B cell (primary cell): ENCODE results near the gene ULBP1. TPM values are rescaled to one million over a fixed set of nuclear protein-coding genes. Genes with fewer than 3 reads are reported as not detected.
"Not testable (repeated sequence)": the region's sequence is repeated elsewhere in the genome, so short reads cannot be mapped to it uniquely, and the experiment has no call there.

Experiments used
- ATAC-seq: fragments of 200-7000 bp; cut with Tn5 transposase; one replicate; pipeline ENCODE4 v1.10.0; 2021; ENCODE audit warnings: low read depth, mild to moderate bottlenecking, moderate number of reproducible peaks, moderate library complexity
- CTCF ChIA-PET: fragments of 350-600 bp; sonication (Branson Sonifier 250); formaldehyde crosslinking; loops from one replicate; lab custom pipeline; 2021; ENCODE audit warnings: antibody characterized with exemption, inconsistent platforms; lab: Charles Lee
- POLR2A ChIA-PET: fragments of 350-600 bp; sonication (Branson Sonifier 250); formaldehyde crosslinking; loops from one replicate; lab custom pipeline; 2021; ENCODE audit warnings: antibody characterized with exemption; lab: Charles Lee
- DNase-seq: peaks from one replicate; pipeline ENCODE4 v3.0.0; 2013
- H2AFZ ChIP-seq: 2 replicates; pipeline ENCODE4 v1.6.1; 2012; ENCODE audit warnings: mild to moderate bottlenecking, low read depth, low read length; ENCODE audit not compliant: insufficient read depth, poor library complexity, severe bottlenecking
- H3K27ac ChIP-seq, 2 donors: 1 replicate in 1 of 2; 2 replicates in 1 of 2; pipeline ENCODE4 v1.5.1; 2012 to 2013; ENCODE audit warnings: low read length in 2 of 2, mild to moderate bottlenecking in 2 of 2, moderate library complexity in 1 of 2
- H3K27me3 ChIP-seq, 4 experiments: fragments of 200-600 bp in 1 of 4; sonication (generic) in 1 of 4; replicated peaks in 1 of 4; 1 replicate in 2 of 4; 2 replicates in 2 of 4; pipeline versions ENCODE4 v1.6.1 to v1.7.0; 2013 to 2016; ENCODE audit warnings: low read length in 3 of 4, mild to moderate bottlenecking in 2 of 4, mixed read lengths in 1 of 4, moderate library complexity in 1 of 4; ENCODE audit not compliant: insufficient read depth in 4 of 4, control insufficient read depth in 3 of 4; ENCODE audit errors: control extremely low read depth in 1 of 4
- H3K36me3 ChIP-seq, 2 experiments: replicated peaks in 1 of 2; 1 replicate in 1 of 2; 2 replicates in 1 of 2; pipeline versions ENCODE4 v1.6.1 to v1.7.1; 2013; ENCODE audit warnings: low read length in 1 of 2; ENCODE audit not compliant: insufficient read depth in 2 of 2, control insufficient read depth in 1 of 2; ENCODE audit errors: control extremely low read depth in 1 of 2, extremely low read depth in 1 of 2
- H3K4me1 ChIP-seq, 2 donors: fragments of 200-600 bp in 1 of 2; sonication (generic) in 1 of 2; 1 replicate in 1 of 2; 2 replicates in 1 of 2; pipeline versions ENCODE4 v1.5.1 to v1.6.1; 2013 to 2017; ENCODE audit warnings: low read length in 2 of 2; ENCODE audit not compliant: control insufficient read depth in 2 of 2, insufficient read depth in 2 of 2
- H3K4me2 ChIP-seq: replicated peaks from 2 replicates; pipeline ENCODE3; 2012; ENCODE audit warnings: mild to moderate bottlenecking, low read depth, low read length; ENCODE audit not compliant: poor library complexity, severe bottlenecking
- H3K4me3 ChIP-seq, 5 experiments: fragments of 200-600 bp in 1 of 5; sonication (generic) in 1 of 5; 1 replicate in 3 of 5; 2 replicates in 2 of 5; pipeline versions ENCODE4 v1.5.1 to v1.7.0; 2011 to 2016; ENCODE audit warnings: low read length in 4 of 5, mild to moderate bottlenecking in 4 of 5, low read depth in 2 of 5, control low read depth in 1 of 5, moderate library complexity in 1 of 5; ENCODE audit not compliant: insufficient read depth in 1 of 5; ENCODE audit errors: control extremely low read depth in 1 of 5, extremely low read depth in 1 of 5
- H3K79me2 ChIP-seq: fragments of 200-600 bp; sonication (generic); one replicate; pipeline ENCODE4 v1.6.0; 2016; ENCODE audit warnings: low read length; ENCODE audit not compliant: control insufficient read depth, insufficient read depth
- H3K9ac ChIP-seq: fragments of 200-600 bp; sonication (generic); 2 replicates; pipeline ENCODE4 v1.6.1; 2017; ENCODE audit warnings: mild to moderate bottlenecking, low read length, moderate library complexity
- H3K9me3 ChIP-seq, 3 donors: one replicate each; pipeline versions ENCODE4 v1.6.1 to v1.7.1; 2013; ENCODE audit warnings: low read length in 2 of 3; ENCODE audit not compliant: control insufficient read depth in 2 of 3, insufficient read depth in 1 of 3; ENCODE audit errors: control extremely low read depth in 1 of 3
- H4K20me1 ChIP-seq: 2 replicates; pipeline ENCODE4 v1.6.0; 2012; ENCODE audit warnings: mild to moderate bottlenecking, low read length; ENCODE audit not compliant: insufficient read depth, control insufficient read depth, poor library complexity, severe bottlenecking
- H3K27ac Mint-ChIP-seq: one replicate; pipeline ENCODE4 v1.8.0; 2021; ENCODE audit warnings: mixed read lengths
- H3K27me3 Mint-ChIP-seq: one replicate; pipeline ENCODE4 v1.8.0; 2021; ENCODE audit warnings: mixed read lengths
- H3K4me1 Mint-ChIP-seq: one replicate; pipeline ENCODE4 v1.8.0; 2021; ENCODE audit warnings: mixed read lengths
- H3K4me3 Mint-ChIP-seq: one replicate; pipeline ENCODE4 v1.8.0; 2021; ENCODE audit warnings: mixed read lengths
- H3K9me3 Mint-ChIP-seq: one replicate; pipeline ENCODE4 v1.8.0; 2022; ENCODE audit warnings: mixed read lengths; ENCODE audit not compliant: insufficient read depth
- EZH2 ChIP-seq: IDR thresholded peaks from 2 replicates; pipeline ENCODE4 v1.6.1; 2012; ENCODE audit warnings: borderline replicate concordance, low read depth, mild to moderate bottlenecking, moderate library complexity, low read length; ENCODE audit not compliant: insufficient read depth, poor library complexity, severe bottlenecking
- WGBS: methylation state at CpG from one replicate; pipeline ENCODE4 v1.1.5; 2013; ENCODE audit warnings: missing lambda C conversion rate; ENCODE audit not compliant: insufficient coverage; 5-methylcytosine and 5-hydroxymethylcytosine counted together
- intact Hi-C: fragments of 100-400 bp; cut with micrococcal nuclease; formaldehyde crosslinking; loops from one replicate; pipeline ENCODE4 v1.10.0; 2022
- polyA plus RNA-seq: library from polyadenylated mRNA; depleted of rRNA; stranded (reverse); fragments of >200 nt; gene quantifications from 2 replicates; pipeline ENCODE4 v1.2.3, GENCODE V29; 2012
- total RNA-seq, 2 donors: library from RNA; stranded (reverse); fragments of 120-200 nt in 1 of 2; gene quantifications; 1 replicate in 1 of 2; 2 replicates in 1 of 2; pipeline versions ENCODE4 v1.2.3 to v1.2.4, GENCODE V29; 2013 to 2022

The ULBP1 gene
- total and polyA plus RNA-seq, 2 donors (not counting 1 experiment from before 2014, with no cell fraction given) = 0.04 to 0.12 TPM

DNA sequence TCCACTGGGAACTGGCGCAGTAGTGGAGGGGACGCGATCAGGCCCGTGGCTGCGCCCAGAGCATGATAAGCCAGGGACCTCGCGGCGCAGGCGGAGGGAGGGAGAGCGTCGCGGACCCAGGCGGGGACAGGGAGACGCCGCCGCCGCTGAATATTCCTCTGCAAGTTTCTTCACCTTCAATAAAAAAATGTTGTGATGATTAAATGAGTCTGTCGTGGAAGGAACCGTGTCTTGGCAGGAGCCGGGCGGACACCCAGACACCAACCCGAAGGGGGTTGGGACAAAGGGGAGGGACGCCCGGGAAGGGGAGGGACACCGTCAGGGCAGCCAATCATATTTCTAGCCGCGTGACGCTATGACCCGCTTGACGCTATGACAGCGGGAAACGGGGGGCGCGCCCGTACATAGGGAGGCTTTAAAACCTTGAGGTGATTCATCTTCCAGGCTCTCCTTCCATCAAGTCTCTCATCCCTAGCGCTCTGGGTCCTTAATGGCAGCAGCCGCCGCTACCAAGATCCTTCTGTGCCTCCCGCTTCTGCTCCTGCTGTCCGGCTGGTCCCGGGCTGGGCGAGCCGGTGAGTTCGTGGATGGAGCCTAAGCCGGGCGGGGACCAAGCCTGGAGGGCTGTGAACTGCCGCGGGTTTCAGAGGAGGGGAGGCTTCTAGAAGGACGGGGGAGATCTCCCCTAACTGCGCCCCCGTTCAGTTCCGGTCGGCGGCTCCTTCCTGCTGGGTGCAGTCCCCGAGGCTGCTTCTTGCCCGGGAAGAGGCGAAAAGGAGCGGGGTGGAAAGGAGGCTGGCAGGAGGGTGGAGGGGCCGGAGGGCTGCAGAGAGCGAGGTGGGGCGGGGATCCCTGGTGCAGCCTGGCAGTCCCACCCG, 21.9 kb upstream of the ULBP1 start, which contains the start of gene ULBP2:
TSS of gene ULBP2 (plus strand) at position 432 of the 878 bp plus-strand sequence. CDS start at position 491, 59 bp downstream.
- Histone ChIP-seq H3K9ac (peak within 1 kb of the TSS; percentile 74), H3K27me3 (peaks cover 2 to 60% (median 40%) of the 10 kb centered on the region in 4 experiments), H3K4me3 (peak within 1 kb of the TSS in 4 of 5 experiments; percentile 38 to 72 (median 52)), H3K4me2 (peak within 1 kb of the TSS; percentile 98), H2AFZ (peak within 1 kb of the TSS; percentile 72), H4K20me1 (no peaks in the 10 kb centered on the region), H3K36me3 (no peaks in the 10 kb centered on the region), H3K4me1 (peaks cover 43 to 46% of the 10 kb centered on the region in 2 donors), H3K27ac (no peak within 1 kb of the TSS), H3K79me2 (no peaks in the 10 kb centered on the region), H3K9me3 (peaks cover 0 to 33% (median 0%) of the 10 kb centered on the region in 3 donors)
- intact Hi-C loops = no loop called here
- ChIA-PET CTCF (interaction anchor here (1.9 kb wide), 1 partner anchor 75 kb away, joined by 6 read pairs; no protein-coding TSS in a partner anchor), POLR2A (no interaction called here)
- TF ChIP-seq EZH2 = no peak
- peak; percentile 90 for DNase-seq
- Mint-ChIP-seq H3K27ac (peak within 1 kb of the TSS; percentile 85), H3K4me1 (peaks cover 43% of the 10 kb centered on the region), H3K27me3 (peaks cover 56% of the 10 kb centered on the region), H3K9me3 (no peaks in the 10 kb centered on the region), H3K4me3 (peak within 1 kb of the TSS; percentile 95)
- 2% methylated on average over 47 of the region's 62 CpGs for WGBS
- ATAC-seq = peak; percentile 72

DNA sequence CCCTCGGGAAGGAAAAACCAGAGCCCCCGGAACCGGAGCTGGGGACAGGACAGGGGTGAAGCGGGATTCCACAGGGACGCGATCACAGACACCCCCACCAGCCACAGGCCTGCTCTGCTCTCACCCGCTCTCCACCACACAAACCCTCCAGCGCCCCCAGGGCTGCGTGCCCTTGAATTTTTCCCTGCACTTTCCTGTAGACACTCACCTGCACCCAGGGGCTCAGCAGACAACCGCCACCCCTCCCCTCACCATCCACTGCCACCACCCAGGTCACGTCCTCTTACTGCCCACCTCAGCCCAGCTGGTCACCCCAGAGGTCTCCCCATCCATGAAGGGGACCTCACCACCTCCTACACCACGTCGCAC, 21.3 kb upstream of the ULBP1 start:
- ChIA-PET CTCF (no interaction called here), POLR2A (no interaction called here)
- H4K20me1 ChIP-seq = no peaks in the 10 kb centered on the region
- peaks cover 2 to 56% (median 35%) of the 10 kb centered on the region in 4 experiments for H3K27me3 ChIP-seq
- H3K4me1 ChIP-seq = peaks cover 43 to 44% of the 10 kb centered on the region in 2 donors
- peak overlapping the region; percentile 74 for H3K9ac ChIP-seq
- H3K4me2 ChIP-seq = peak overlapping the region; percentile 98
- no peaks in the 10 kb centered on the region for H3K79me2 ChIP-seq
- no peaks in the 10 kb centered on the region for H3K9me3 Mint-ChIP-seq
- peak overlapping the region; percentile 69 for H3K27ac Mint-ChIP-seq
- DNase-seq (no peak), ATAC-seq (no peak)
- H3K27ac ChIP-seq = no peak overlapping the region
- TF ChIP-seq EZH2 = no peak
- H3K27me3 Mint-ChIP-seq = peaks cover 50% of the 10 kb centered on the region
- WGBS = 16% methylated on average over 10 of the region's 13 CpGs
- no peaks in the 10 kb centered on the region for H3K36me3 ChIP-seq
- peaks cover 41% of the 10 kb centered on the region for H3K4me1 Mint-ChIP-seq
- H3K4me3 Mint-ChIP-seq = peak overlapping the region; percentile 95
- H2AFZ ChIP-seq = peak overlapping the region; percentile 72
- peaks cover 0 to 33% (median 0%) of the 10 kb centered on the region in 3 donors for H3K9me3 ChIP-seq
- intact Hi-C loops = no loop called here
- peak overlapping the region in 4 of 5 experiments; percentile 38 to 72 (median 52) for H3K4me3 ChIP-seq

- H3K27ac Mint-ChIP-seq = peak overlapping the region; percentile 20
- Histone ChIP-seq H3K9me3 (peaks cover 0 to 29% (median 0%) of the 10 kb centered on the region in 3 donors), H3K27me3 (peaks cover 2 to 55% (median 32%) of the 10 kb centered on the region in 4 experiments), H3K4me1 (peaks cover 38 to 39% of the 10 kb centered on the region in 2 donors)
- CTCF ChIA-PET, ATAC-seq, H3K4me2 ChIP-seq, H3K27ac ChIP-seq, H2AFZ ChIP-seq, DNase-seq, H3K36me3 ChIP-seq, H3K9ac ChIP-seq, intact Hi-C loops, H4K20me1 ChIP-seq, H3K79me2 ChIP-seq, H3K4me3 ChIP-seq, POLR2A ChIA-PET, H3K9me3 Mint-ChIP-seq: not testable (repeated sequence)
- WGBS = 65% methylated on average over 4 of the region's 5 CpGs
- peaks cover 54% of the 10 kb centered on the region for H3K27me3 Mint-ChIP-seq
- peak overlapping the region; percentile 95 for H3K4me3 Mint-ChIP-seq
- H3K4me1 Mint-ChIP-seq = peaks cover 35% of the 10 kb centered on the region
These were observed 20.4 kb upstream of the ULBP1 start for GRCh38 chr6:149943321-149943720.
